NB4 (cell line): Measurements from ENCODE around the gene SRC.

Experiments used
- CTCF ChIP-seq: IDR thresholded peaks from one replicate; pipeline ENCODE4 v1.5.1; 2012; ENCODE audit warnings: low read depth, low read length
- MYC ChIP-seq: IDR thresholded peaks from 2 replicates; pipeline ENCODE4 v1.6.1; 2011; ENCODE audit warnings: low read depth, low read length
- POLR2A ChIP-seq: IDR thresholded peaks from 2 replicates; pipeline ENCODE4 v1.6.1; 2011; ENCODE audit warnings: mild to moderate bottlenecking; ENCODE audit not compliant: insufficient read length; ENCODE audit errors: extremely low read depth

GRCh38 chr20:37348792-37349516 lies 3.0 kb downstream of the SRC start:
- TF ChIP-seq POLR2A, result no peak
- TF ChIP-seq CTCF, result no peak
- no peak for TF ChIP-seq MYC
